C4-2B (cell line): ENCODE data around the gene FIZ1.

Experiments used
- ZFX ChIP-seq: fragments of 450-650 bp; IDR thresholded peaks from 2 replicates; pipeline ENCODE4 v1.6.1; 2017
- TF ChIP-seq, protein P1 (sequence below): fragments of 450-650 bp; conservative IDR thresholded peaks from 2 replicates; pipeline ENCODE4 v1.5.1; 2017; ENCODE audit warnings: mild to moderate bottlenecking

DNA sequence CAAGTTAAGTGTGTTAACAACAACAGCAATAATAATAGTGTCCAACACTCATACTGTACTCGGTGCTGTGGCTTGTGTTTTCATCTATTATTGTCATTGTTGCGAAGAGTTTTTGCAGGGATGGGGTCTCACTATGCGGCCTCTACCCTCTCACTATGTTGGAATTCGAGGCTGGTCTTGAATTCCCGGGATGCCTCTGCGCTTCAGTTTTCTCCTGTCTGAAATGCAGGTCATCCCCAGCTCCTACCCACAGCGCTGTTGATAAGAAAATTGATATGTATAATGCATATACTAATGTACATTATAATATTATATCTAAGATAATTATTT is 49.0 kb downstream of the FIZ1 start:
- TF ChIP-seq, protein P1, sequence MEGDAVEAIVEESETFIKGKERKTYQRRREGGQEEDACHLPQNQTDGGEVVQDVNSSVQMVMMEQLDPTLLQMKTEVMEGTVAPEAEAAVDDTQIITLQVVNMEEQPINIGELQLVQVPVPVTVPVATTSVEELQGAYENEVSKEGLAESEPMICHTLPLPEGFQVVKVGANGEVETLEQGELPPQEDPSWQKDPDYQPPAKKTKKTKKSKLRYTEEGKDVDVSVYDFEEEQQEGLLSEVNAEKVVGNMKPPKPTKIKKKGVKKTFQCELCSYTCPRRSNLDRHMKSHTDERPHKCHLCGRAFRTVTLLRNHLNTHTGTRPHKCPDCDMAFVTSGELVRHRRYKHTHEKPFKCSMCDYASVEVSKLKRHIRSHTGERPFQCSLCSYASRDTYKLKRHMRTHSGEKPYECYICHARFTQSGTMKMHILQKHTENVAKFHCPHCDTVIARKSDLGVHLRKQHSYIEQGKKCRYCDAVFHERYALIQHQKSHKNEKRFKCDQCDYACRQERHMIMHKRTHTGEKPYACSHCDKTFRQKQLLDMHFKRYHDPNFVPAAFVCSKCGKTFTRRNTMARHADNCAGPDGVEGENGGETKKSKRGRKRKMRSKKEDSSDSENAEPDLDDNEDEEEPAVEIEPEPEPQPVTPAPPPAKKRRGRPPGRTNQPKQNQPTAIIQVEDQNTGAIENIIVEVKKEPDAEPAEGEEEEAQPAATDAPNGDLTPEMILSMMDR: no peak
- no peak for TF ChIP-seq ZFX
